PFSK-1 (cell line): ENCODE results near the gene TRIM25.

ENCODE experiments used
- POLR2AphosphoS5 ChIP-seq: IDR thresholded peaks from 2 replicates; pipeline ENCODE4 v1.6.1; 2012; ENCODE audit warnings: low read depth, mild to moderate bottlenecking, control low read depth, low read length, moderate library complexity
- SIN3A ChIP-seq: IDR thresholded peaks from 2 replicates; pipeline ENCODE4 v1.6.1; 2012; ENCODE audit warnings: mild to moderate bottlenecking, low read length, moderate library complexity, borderline replicate concordance; ENCODE audit not compliant: insufficient read depth

DNA sequence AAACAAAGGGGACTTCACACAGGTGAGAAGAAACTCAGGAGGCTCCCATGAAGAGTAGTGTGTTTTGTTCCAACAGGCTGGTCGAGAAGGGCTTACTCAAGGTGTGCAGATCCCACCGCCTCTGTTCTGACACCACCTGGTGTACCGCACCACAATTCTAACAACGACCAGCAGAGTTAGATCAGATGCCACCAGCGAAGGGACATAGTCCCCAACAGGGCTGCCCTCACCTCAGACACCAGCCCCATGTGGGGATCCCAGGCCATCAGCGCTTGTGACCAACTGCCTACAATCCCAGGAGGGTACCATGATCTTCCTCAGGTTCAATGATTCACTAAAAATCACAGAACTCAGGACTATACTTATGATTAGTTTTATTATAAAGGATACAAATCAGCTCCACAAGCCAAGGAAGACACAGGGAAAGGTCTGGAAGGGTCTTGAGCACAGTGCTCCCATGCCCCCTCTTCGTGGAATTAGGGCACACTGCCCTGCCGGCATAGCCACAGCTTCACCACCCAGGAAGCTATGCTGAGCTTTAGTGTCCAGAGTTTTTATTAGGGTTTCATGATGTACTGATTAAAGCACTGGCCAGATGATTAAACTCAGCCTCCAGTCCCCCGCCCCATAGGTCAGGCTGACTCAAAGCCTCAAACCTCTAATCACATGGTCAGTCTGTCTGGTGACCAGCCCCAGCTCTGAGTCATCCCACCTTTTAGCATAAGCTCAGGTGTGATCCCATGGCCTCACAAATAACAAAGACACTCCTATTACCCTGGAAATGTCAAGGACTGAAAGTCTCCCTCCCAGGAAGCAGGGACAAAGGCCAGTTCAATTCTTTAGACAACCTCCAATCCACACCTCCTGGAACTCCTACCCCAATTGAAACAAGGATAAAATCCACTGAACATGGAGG is 26.0 kb downstream of the TRIM25 start:
- TF ChIP-seq POLR2AphosphoS5 (no peak), SIN3A (no peak)
